ENCODE measurements around the gene PLBD1.

GRCh38 chr12:14562279-14562678 is 5.4 kb downstream of the PLBD1 start:
- TF ChIP-seq SMAD4 (CRISPR knock-in tag; IDR thresholded peaks at IDR 0.05): no peak
- TF ChIP-seq CTCF (IDR thresholded peaks at IDR 0.05): no peak
- no peak for TF ChIP-seq TCF7 (CRISPR knock-in tag; IDR thresholded peaks at IDR 0.05; ENCODE audit: low read depth)
- no peak for TF ChIP-seq SP1 (CRISPR knock-in tag; conservative IDR thresholded peaks at IDR 0.05)
- TF ChIP-seq CBFB (CRISPR knock-in tag; IDR thresholded peaks at IDR 0.05; ENCODE audit: low read depth): no peak
- TF ChIP-seq TP53 (CRISPR knock-in tag; IDR thresholded peaks at IDR 0.05): no peak
- TF ChIP-seq USF2 (CRISPR knock-in tag; IDR thresholded peaks at IDR 0.05): no peak
- TF ChIP-seq TEAD4 (CRISPR knock-in tag; IDR thresholded peaks at IDR 0.05): no peak
- TF ChIP-seq NR3C1 (CRISPR knock-in tag; conservative IDR thresholded peaks at IDR 0.05; ENCODE audit: low read depth): no peak
- no peak for TF ChIP-seq ATF3 (CRISPR knock-in tag; conservative IDR thresholded peaks at IDR 0.05)

Measured in WTC11 (cell line).